ENCODE results near the gene SYDE1. TPM values are rescaled to one million over a fixed set of nuclear protein-coding genes. Genes with fewer than 3 reads are reported as not detected.

Gene SYDE1
- polyA plus RNA-seq, 1 donor from 2014 or later = not detected

DNA sequence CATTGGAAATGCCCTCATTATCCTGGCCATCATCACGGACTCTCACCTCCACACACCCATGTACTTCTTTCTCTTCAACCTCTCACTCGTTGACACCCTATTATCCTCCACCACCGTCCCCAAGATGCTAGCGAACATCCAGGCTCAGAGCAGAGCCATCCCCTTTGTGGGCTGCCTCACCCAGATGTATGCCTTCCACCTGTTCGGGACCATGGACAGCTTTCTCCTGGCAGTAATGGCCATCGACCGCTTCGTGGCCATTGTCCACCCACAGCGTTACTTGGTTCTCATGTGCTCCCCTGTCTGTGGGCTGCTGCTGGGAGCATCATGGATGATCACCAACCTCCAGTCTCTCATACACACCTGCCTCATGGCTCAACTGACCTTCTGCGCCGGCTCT is 20.0 kb upstream of the SYDE1 start:
- no peaks in the 10 kb centered on the region for H3F3A ChIP-seq (ENCODE audit: insufficient read depth, low read length, poor library complexity, severe bottlenecking)
- no peak overlapping the region for H3K4me2 ChIP-seq (ENCODE audit: low read length)
- H3K9ac ChIP-seq (ENCODE audit: low read length) = no peak overlapping the region
- no peaks in the 10 kb centered on the region for H3K36me3 ChIP-seq (ENCODE audit: insufficient read depth, low read length)
- no peaks in the 10 kb centered on the region for H3K9me2 ChIP-seq (ENCODE audit: insufficient read depth, low read length)
- H2AFZ ChIP-seq (ENCODE audit: low read depth, low read length) = no peak overlapping the region
- H4K20me1 ChIP-seq (ENCODE audit: insufficient read depth) = no peaks in the 10 kb centered on the region
- TF ChIP-seq CTCF (IDR thresholded peaks at IDR 0.05; ENCODE audit: poor library complexity, severe bottlenecking) (no peak), EZH2 (IDR thresholded peaks at IDR 0.05; ENCODE audit: borderline replicate concordance, insufficient read depth, low read length, poor library complexity, severe bottlenecking) (no peak), MXI1 (conservative IDR thresholded peaks at IDR 0.05; ENCODE audit: poor library complexity, severe bottlenecking) (no peak), POLR2AphosphoS5 (IDR thresholded peaks at IDR 0.05) (no peak), EP300 (conservative IDR thresholded peaks at IDR 0.05; ENCODE audit: poor library complexity, severe bottlenecking) (no peak), RAD21 (conservative IDR thresholded peaks at IDR 0.05) (no peak), REST (IDR thresholded peaks at IDR 0.05; ENCODE audit: borderline replicate concordance) (no peak), SMC3 (conservative IDR thresholded peaks at IDR 0.05; ENCODE audit: poor library complexity) (no peak), TAF1 (IDR thresholded peaks at IDR 0.05; ENCODE audit: low read depth) (no peak)
- no peaks in the 10 kb centered on the region for H3K79me2 ChIP-seq (replicated peaks; ENCODE audit: insufficient read depth, low read length)
- H3K27me3 ChIP-seq (ENCODE audit: insufficient read depth, low read depth, low read length) = peaks cover 8% of the 10 kb centered on the region
- H3K9me3 ChIP-seq (ENCODE audit: low read length) = no peaks in the 10 kb centered on the region
- H3K27ac ChIP-seq (ENCODE audit: low read length) = no peak overlapping the region
- H3K4me3 ChIP-seq (ENCODE audit: low read length) = no peak overlapping the region

DNA sequence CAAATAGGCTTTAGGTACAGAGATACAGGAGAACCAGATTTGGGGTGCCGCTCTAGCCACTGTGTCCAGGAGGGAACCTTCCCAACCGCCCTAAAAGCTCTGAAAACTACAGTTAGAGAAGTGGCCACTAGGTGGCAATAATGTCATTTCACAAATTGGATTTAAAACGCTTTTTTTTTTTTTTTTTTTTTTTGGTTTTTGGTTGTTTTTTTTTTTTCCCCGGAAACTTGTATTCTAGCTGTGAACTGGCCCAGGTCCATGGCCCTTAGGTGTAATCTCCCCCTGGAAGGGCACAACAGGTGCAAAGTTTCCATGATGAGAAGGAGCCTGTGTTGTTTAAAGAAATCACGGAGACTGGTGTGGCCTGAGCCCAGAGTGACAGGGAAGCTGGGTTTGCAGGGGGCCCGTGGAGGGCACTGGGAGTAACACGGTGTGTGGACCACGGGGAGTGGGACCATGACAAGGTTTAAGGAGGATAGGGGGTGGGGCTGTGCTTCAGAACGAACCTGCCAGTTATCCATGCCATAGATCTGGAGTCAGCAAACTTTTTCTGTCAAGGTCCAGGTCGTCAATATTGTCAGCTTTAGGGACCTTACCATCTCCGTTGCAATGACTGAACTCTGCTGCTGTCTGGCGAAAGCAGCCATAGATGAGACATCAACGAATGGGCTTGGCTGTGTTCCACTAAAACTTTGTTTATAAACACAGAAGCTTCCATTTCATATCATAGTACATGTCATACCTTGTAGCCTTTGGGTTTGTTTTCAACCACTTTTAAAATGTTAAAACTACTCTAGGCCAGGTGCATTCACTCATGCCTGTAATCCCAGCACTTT is 15.1 kb upstream of the SYDE1 start:
- H3K27me3 ChIP-seq (ENCODE audit: insufficient read depth, low read depth, low read length) = peaks cover 2% of the 10 kb centered on the region
- no peak overlapping the region for H3K4me2 ChIP-seq (ENCODE audit: low read length)
- H3K9ac ChIP-seq (ENCODE audit: low read length) = no peak overlapping the region
- H3K27ac ChIP-seq (ENCODE audit: low read length) = no peak overlapping the region
- no peaks in the 10 kb centered on the region for H3K9me3 ChIP-seq (ENCODE audit: low read length)
- TF ChIP-seq RAD21 (conservative IDR thresholded peaks at IDR 0.05) = peak; percentile 74
- TF ChIP-seq MXI1 (conservative IDR thresholded peaks at IDR 0.05; ENCODE audit: poor library complexity, severe bottlenecking) = no peak
- TF ChIP-seq EP300 (conservative IDR thresholded peaks at IDR 0.05; ENCODE audit: poor library complexity, severe bottlenecking) = no peak
- TF ChIP-seq CTCF (IDR thresholded peaks at IDR 0.05; ENCODE audit: poor library complexity, severe bottlenecking) = peak; percentile 77
- no peak for TF ChIP-seq POLR2AphosphoS5 (IDR thresholded peaks at IDR 0.05)
- peak; percentile 67 for TF ChIP-seq SMC3 (conservative IDR thresholded peaks at IDR 0.05; ENCODE audit: poor library complexity)
- TF ChIP-seq TAF1 (IDR thresholded peaks at IDR 0.05; ENCODE audit: low read depth) = no peak
- no peak for TF ChIP-seq REST (IDR thresholded peaks at IDR 0.05; ENCODE audit: borderline replicate concordance)
- no peak for TF ChIP-seq EZH2 (IDR thresholded peaks at IDR 0.05; ENCODE audit: borderline replicate concordance, insufficient read depth, low read length, poor library complexity, severe bottlenecking)
- H4K20me1 ChIP-seq (ENCODE audit: insufficient read depth) = no peaks in the 10 kb centered on the region
- no peaks in the 10 kb centered on the region for H3K36me3 ChIP-seq (ENCODE audit: insufficient read depth, low read length)
- no peak overlapping the region for H2AFZ ChIP-seq (ENCODE audit: low read depth, low read length)
- no peaks in the 10 kb centered on the region for H3K9me2 ChIP-seq (ENCODE audit: insufficient read depth, low read length)
- no peak overlapping the region for H3K4me3 ChIP-seq (ENCODE audit: low read length)
- no peaks in the 10 kb centered on the region for H3K79me2 ChIP-seq (replicated peaks; ENCODE audit: insufficient read depth, low read length)
- no peaks in the 10 kb centered on the region for H3F3A ChIP-seq (ENCODE audit: insufficient read depth, low read length, poor library complexity, severe bottlenecking)

Measured in neural cell (in vitro differentiated cells).